Effector memory CD8-positive, alpha-beta T cell (primary cell): ENCODE measurements around the gene EXOC6.

Source experiments
- ATAC-seq: fragments of 150-1000 bp; cut with Tn5 transposase; replicated peaks from 2 replicates; pipeline ENCODE4 v1.10.0; 2021; ENCODE audit warnings: mild to moderate bottlenecking, moderate library complexity
- DNase-seq, 3 experiments: peaks; one replicate each; pipeline ENCODE4 v3.0.0; 2021
- H3K27ac Mint-ChIP-seq, 2 donors: one replicate each; pipeline ENCODE4 v1.8.0; 2022; ENCODE audit warnings: mild to moderate bottlenecking in 2 of 2, mixed read lengths in 2 of 2, moderate library complexity in 2 of 2
- H3K27me3 Mint-ChIP-seq, 2 donors: one replicate each; pipeline ENCODE4 v1.8.0; 2022; ENCODE audit warnings: mixed read lengths in 2 of 2
- H3K36me3 Mint-ChIP-seq: one replicate; pipeline ENCODE4 v1.8.0; 2022; ENCODE audit warnings: mild to moderate bottlenecking, moderate library complexity, mixed read lengths; ENCODE audit not compliant: insufficient read depth
- H3K4me1 Mint-ChIP-seq, 2 donors: one replicate each; pipeline ENCODE4 v1.8.0; 2022; ENCODE audit warnings: low read depth in 2 of 2, mixed read lengths in 2 of 2
- H3K4me3 Mint-ChIP-seq, 2 donors: one replicate each; pipeline ENCODE4 v1.8.0; 2022; ENCODE audit warnings: mild to moderate bottlenecking in 2 of 2, mixed read lengths in 2 of 2, moderate library complexity in 2 of 2
- H3K9me3 Mint-ChIP-seq, 2 donors: one replicate each; pipeline ENCODE4 v1.8.0; 2022; ENCODE audit warnings: mixed read lengths in 2 of 2
- total RNA-seq, 9 experiments: gene quantifications; one replicate each; lab custom pipeline; 2026; lab: John Stamatoyannopoulos, UW

The EXOC6 gene, protein sequence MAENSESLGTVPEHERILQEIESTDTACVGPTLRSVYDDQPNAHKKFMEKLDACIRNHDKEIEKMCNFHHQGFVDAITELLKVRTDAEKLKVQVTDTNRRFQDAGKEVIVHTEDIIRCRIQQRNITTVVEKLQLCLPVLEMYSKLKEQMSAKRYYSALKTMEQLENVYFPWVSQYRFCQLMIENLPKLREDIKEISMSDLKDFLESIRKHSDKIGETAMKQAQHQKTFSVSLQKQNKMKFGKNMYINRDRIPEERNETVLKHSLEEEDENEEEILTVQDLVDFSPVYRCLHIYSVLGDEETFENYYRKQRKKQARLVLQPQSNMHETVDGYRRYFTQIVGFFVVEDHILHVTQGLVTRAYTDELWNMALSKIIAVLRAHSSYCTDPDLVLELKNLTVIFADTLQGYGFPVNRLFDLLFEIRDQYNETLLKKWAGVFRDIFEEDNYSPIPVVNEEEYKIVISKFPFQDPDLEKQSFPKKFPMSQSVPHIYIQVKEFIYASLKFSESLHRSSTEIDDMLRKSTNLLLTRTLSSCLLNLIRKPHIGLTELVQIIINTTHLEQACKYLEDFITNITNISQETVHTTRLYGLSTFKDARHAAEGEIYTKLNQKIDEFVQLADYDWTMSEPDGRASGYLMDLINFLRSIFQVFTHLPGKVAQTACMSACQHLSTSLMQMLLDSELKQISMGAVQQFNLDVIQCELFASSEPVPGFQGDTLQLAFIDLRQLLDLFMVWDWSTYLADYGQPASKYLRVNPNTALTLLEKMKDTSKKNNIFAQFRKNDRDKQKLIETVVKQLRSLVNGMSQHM
- total RNA-seq = 14.1 to 39.7 (median 35.6) reads per million in 9 experiments

DNA sequence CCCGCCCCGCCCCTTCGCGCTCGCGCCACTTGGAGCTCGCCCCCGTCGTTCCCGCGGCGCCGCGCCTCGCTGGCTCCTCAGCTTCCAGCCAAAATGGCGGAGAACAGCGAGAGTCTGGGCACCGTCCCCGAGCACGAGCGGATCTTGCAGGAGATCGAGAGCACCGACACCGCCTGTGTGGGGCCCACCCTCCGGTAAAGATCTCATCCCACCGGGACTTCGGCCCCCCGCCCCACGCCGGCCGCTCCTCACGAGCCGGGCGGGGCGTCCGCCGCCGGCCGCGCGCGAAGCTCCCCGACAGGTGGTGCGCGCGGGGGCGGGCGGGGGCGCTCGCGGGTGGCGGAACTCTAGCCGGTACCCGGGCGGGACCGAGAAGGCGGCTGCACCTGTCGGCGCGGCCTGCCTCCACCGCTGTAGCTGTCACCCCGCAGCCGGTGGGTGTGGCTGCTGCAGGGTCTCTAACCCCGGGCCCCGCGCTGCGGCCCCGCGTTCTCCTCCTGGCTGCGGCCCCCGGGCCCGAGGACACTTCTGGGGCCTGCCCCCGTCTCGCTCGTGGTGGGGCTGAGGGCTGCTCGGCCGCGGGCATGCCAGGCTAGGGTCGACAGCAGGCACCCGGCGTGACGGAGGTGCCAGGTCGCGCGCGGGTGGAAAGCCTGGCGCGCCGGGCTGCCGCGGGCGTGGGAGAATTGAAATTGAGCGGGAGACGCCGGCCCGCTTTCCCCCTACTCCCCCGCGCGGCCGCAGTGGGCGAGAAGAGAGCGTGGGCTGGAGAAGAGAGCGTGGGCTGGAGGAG, at the start of gene EXOC6:
EXOC6 (plus strand) TSS at position 80 of the 793 bp plus-strand sequence; CDS start at position 94, 14 bp downstream.
- Mint-ChIP-seq H3K4me3 (peak within 1 kb of the TSS; percentile 82 to 84), H3K36me3 (peaks cover 13% of the 10 kb centered on the region)

DNA sequence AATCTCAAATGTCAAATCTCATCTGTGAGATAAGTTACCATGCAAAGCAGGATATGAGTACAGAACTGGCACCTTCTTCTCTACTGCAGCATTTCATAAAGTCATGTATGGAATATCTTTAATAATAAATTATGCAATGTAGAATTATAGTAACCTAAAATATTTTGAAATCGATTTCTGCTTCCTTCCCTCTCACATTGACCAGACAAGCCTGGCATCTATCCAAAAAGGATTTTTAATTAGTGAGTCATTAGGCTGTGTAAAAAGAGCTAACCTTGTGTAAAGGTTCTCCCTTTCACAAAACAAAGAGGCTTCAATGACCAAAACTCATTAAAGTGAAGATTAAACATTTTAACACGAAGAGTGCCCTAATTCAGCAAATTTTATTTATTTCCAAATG, 48.8 kb upstream of the EXOC6 start:
- Mint-ChIP-seq H3K4me3 (no peak overlapping the region), H3K27me3 (peaks cover 7 to 30% of the 10 kb centered on the region in 2 donors), H3K27ac (no peak overlapping the region), H3K4me1 (no peaks in the 10 kb centered on the region), H3K36me3 (no peaks in the 10 kb centered on the region), H3K9me3 (no peaks in the 10 kb centered on the region)
- ATAC-seq (no peak), DNase-seq (no peak)

More for the DNA sequence above, at the start of gene EXOC6:
- peak; percentile 79 to 86 (median 81) for DNase-seq
- ATAC-seq = peak; percentile 84
- peak within 1 kb of the TSS; percentile 67 to 88 for H3K27ac Mint-ChIP-seq
- H3K4me1 Mint-ChIP-seq = peaks cover 8 to 11% of the 10 kb centered on the region in 2 donors
- no peaks in the 10 kb centered on the region for H3K9me3 Mint-ChIP-seq
- H3K27me3 Mint-ChIP-seq = no peaks in the 10 kb centered on the region

DNA sequence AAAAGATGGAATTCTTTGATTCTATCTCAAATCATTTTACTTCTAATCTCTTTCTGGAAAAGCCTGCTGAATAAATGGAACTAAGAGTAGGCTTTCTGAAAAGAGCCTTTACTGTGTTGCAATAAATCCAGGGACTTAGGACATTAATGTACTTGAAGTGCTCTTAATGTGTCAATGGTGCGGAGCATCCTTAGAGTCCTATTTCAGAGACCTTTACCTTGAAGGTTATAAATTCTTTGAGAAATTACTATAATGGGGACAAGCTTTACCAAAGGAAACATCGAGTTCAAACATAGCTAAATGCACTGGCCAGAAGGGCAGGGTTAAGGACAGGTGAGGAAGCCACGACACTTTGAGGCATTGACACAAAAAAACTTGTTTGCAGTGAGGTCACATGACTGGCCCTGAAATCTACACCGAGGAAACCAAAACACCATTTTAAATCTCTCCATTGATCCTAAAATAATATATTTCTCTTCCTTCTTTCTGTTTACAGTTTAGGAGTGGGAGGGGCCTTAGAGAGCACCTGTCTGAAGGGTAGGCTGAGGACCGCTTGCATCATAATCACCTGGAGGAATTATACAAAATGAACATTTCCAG, 48.1 kb upstream of the EXOC6 start:
- no peak for ATAC-seq
- Mint-ChIP-seq H3K4me1 (no peaks in the 10 kb centered on the region), H3K36me3 (no peaks in the 10 kb centered on the region), H3K27ac (no peak overlapping the region), H3K9me3 (no peaks in the 10 kb centered on the region), H3K4me3 (no peak overlapping the region), H3K27me3 (peaks cover 7 to 27% of the 10 kb centered on the region in 2 donors)
- DNase-seq = no peak

DNA sequence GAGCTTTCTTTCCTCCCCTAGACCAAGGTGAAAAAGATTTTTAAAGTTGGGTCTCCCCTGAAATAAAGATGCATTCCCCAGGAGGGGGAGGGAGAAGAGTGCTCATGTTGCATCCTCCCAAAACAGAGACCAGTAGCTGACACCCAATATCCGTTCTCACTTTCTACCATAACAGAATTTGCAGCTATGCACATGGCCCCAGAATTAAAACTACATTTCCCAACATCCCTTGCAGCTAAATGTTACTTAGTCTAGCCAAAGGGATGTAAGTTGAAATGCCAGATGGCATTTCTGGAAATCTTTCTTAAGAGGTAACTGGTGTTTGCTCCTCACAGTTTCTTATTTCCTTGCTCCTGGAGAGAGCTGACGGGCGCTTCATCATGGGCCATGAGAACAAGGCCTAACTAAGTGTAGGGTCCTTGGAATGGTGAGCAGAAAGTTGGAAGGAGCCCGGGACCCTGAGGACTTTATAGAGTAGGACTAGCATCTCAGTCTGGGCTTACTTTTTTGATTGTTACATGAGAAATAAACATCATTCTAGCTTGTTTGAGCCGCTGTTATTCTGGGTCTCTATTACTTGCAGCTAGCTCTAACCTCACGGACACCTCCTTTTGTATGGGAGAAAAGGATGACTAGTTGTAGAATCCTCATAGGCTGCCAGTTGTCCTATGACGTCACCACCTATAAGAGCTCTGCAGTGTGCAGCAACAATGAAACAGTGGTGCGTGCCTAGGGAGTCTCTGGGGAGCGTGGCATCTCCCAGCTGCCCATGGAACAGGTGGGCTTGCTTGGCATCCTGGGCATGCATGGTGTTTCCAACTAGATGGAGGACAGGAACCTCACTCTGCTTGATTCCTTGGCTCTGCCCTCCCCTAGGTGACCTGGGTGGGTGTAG, 46.1 kb upstream of the EXOC6 start:
- Mint-ChIP-seq H3K36me3 (no peaks in the 10 kb centered on the region), H3K4me3 (no peak overlapping the region), H3K27me3 (peaks cover 0 to 8% of the 10 kb centered on the region in 2 donors), H3K27ac (no peak overlapping the region), H3K9me3 (no peaks in the 10 kb centered on the region), H3K4me1 (no peaks in the 10 kb centered on the region)
- no peak for ATAC-seq
- DNase-seq = no peak

DNA sequence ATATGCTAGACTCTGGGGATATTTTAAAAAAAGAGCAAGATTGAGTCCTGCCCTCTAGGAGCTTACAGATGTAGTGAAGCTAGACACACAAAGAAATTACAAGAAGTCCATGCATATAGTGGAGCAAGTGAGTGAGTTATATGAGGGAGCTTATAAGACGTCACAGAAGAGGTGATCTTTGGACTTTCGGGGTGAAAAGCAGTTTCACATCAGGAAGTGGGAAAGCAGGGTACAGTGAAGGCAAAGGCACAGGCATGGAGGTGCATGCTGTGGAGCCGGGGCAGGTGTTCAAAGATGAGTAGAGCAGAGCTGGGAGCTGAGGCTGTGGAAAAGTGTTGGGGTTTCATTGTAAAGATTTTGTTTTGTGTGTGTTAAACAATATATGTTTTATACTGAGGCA, 38.5 kb upstream of the EXOC6 start:
- DNase-seq = no peak
- Mint-ChIP-seq H3K36me3 (no peaks in the 10 kb centered on the region), H3K4me1 (no peaks in the 10 kb centered on the region), H3K27me3 (peaks cover 18 to 19% of the 10 kb centered on the region in 2 donors), H3K27ac (no peak overlapping the region), H3K9me3 (no peaks in the 10 kb centered on the region), H3K4me3 (no peak overlapping the region)
- ATAC-seq = no peak

DNA sequence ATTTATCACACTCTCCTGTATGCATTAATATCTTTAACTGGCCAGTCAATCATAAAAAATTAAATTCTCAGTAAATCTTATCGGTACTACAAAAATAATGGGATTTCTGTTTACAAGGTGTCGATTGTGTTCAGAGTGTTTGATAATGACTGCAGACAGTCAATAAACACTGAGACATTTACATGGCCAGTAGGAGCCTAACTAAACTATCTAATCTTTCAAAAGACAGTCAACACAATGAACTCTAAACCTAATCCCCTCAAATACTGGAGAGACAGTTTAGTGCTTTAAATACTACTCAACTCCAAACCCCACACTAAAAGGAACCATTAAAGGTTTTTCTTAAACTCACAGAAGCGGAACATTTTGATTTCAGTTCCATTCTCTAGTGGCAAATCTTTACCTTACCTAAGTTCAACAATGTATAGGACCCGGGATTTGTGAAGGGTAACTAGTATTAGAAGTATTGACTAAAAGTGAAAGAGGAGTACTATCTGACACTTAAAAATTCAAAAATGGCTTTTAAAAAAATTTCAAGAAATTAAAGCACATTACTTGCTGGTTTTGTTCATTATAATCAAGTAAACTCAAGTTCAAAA, 37.3 kb upstream of the EXOC6 start:
- ATAC-seq (no peak), DNase-seq (no peak)
- no peak overlapping the region for H3K4me3 Mint-ChIP-seq
- H3K36me3 Mint-ChIP-seq = no peaks in the 10 kb centered on the region
- H3K9me3 Mint-ChIP-seq = no peaks in the 10 kb centered on the region
- H3K27ac Mint-ChIP-seq = no peak overlapping the region
- peaks cover 19 to 23% of the 10 kb centered on the region in 2 donors for H3K27me3 Mint-ChIP-seq
- H3K4me1 Mint-ChIP-seq = no peaks in the 10 kb centered on the region

DNA sequence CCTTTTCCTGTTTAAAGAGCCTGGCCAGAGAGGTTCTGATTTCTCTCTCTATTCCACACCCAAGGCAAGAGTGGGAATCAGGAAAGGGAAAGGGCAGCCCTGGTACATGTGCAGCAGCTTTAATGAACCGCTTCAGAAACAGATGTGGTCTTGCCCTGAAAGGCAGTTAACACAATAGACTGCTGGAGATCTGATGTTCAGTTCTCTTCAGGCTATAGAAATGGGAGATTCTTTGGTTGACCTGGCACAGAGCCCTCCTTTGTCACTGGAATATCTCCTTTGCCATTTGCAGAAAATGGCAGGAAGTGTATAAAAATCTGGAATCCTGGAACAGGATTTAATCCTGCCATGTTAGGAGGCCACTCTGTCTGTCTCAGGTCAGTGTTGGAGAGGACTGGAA, 36.3 kb upstream of the EXOC6 start:
- Mint-ChIP-seq H3K4me1 (no peaks in the 10 kb centered on the region), H3K27me3 (peaks cover 25 to 27% of the 10 kb centered on the region in 2 donors)
- ATAC-seq = no peak

DNA sequence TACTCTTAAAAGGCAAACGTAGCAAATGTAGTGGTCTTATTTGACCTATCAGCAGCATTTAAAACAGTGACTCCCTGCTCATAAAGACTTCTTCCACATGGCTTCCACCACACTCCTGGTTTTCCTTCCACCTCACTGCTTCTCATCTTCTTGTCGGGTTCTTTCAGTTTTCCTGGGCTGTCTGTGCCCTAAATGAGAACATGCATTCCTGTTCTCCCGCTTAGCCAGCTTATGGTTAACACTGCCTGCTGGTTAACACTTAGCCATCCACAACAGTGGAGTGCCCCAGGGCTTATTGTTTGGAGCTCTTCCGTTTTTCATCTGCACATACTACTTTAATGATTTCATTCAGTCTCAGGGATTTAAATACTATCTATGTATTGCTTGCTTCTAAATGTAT, 34.3 kb upstream of the EXOC6 start:
- H3K9me3 Mint-ChIP-seq = no peaks in the 10 kb centered on the region
- H3K27ac Mint-ChIP-seq = no peak overlapping the region
- no peaks in the 10 kb centered on the region for H3K36me3 Mint-ChIP-seq
- no peak overlapping the region for H3K4me3 Mint-ChIP-seq
- ATAC-seq (no peak), DNase-seq (no peak)
- no peaks in the 10 kb centered on the region for H3K4me1 Mint-ChIP-seq
- peaks cover 13 to 19% of the 10 kb centered on the region in 2 donors for H3K27me3 Mint-ChIP-seq

More for the DNA sequence above, 36.3 kb upstream of the EXOC6 start:
- DNase-seq = no peak
- no peaks in the 10 kb centered on the region for H3K36me3 Mint-ChIP-seq
- H3K4me3 Mint-ChIP-seq = no peak overlapping the region
- no peaks in the 10 kb centered on the region for H3K9me3 Mint-ChIP-seq
- no peak overlapping the region for H3K27ac Mint-ChIP-seq

DNA sequence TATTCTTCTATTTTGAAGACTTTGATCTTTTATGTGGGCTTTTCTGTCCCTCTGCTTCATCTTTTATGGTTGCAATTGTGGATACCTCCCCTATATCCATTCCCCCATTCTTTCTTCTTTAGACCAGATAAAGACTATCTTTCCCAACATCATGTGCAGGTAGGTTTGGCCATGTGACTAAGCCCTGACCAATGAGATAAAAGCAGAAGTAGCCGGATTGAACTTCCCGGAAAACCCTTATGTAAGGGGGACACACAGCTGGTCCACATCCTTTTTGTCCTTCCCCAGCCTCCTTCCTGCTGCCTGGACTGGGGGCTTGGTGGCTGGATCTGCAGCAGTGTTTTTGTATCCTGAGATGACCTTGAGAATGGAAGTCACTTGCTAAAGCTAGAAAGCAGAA, 33.5 kb upstream of the EXOC6 start:
- DNase-seq (no peak), ATAC-seq (no peak)
- no peak overlapping the region for H3K27ac Mint-ChIP-seq
- no peaks in the 10 kb centered on the region for H3K36me3 Mint-ChIP-seq
- H3K9me3 Mint-ChIP-seq = no peaks in the 10 kb centered on the region
- no peak overlapping the region for H3K4me3 Mint-ChIP-seq
- H3K4me1 Mint-ChIP-seq = no peaks in the 10 kb centered on the region
- peaks cover 11 to 15% of the 10 kb centered on the region in 2 donors for H3K27me3 Mint-ChIP-seq

DNA sequence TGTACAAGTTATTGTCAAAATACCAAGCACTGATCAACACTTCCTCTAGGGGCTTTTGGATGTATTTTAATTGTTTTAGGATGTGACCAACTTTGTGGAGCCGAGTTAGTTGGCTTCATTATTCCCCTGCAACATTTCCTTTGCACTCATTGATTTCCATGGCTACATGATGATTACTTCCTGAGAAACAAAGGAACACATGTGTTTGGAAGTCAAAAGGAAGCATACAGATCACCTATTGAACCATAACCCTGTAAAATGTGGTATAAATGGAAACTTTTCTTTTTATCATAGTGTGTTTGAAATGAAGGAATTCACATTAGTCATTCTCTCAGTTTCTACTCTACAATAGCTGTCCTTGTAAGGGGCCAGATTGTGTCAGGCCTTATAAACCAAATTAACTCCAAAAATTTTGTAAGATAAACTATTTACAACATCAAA, 32.2 kb upstream of the EXOC6 start:
- Mint-ChIP-seq H3K27me3 (peaks cover 11 to 13% of the 10 kb centered on the region in 2 donors), H3K36me3 (no peaks in the 10 kb centered on the region), H3K4me3 (no peak overlapping the region), H3K4me1 (no peaks in the 10 kb centered on the region), H3K9me3 (no peaks in the 10 kb centered on the region), H3K27ac (no peak overlapping the region)
- no peak for DNase-seq
- ATAC-seq = no peak

DNA sequence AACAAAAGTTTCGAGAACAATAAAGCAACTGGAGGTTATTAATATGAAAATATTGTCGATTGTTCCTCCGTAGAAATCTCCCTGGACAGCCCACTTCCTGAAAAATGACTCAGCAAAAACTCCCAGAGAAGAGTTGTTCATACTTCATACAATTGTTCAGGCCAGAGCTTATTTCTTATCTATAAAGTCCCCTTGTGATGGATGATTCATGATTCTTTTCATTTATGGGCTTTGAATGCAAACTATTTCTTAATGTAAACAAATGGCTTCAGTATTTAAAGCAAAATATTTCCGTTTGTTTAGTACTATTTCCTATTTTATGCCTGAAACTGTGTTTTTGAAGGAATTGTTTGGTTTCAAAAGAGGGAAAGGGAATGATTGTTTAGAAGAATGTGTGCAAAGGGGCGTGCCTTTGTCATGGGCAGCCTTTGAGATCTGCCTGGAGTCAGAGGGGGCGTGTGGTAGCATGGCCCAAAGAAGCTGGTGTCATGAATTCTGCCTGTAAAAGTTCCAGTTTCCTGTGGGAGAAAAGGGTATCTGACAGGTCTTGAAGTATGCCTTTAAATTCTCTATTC, 26.2 kb upstream of the EXOC6 start:
- ATAC-seq (no peak), DNase-seq (no peak)
- peaks cover 2 to 4% of the 10 kb centered on the region in 2 donors for H3K27me3 Mint-ChIP-seq
- H3K36me3 Mint-ChIP-seq = no peaks in the 10 kb centered on the region
- H3K4me1 Mint-ChIP-seq = peaks cover 0 to 6% of the 10 kb centered on the region in 2 donors
- H3K27ac Mint-ChIP-seq = no peak overlapping the region
- H3K9me3 Mint-ChIP-seq = no peaks in the 10 kb centered on the region
- H3K4me3 Mint-ChIP-seq = no peak overlapping the region
